ENCODE results near the gene MTR.
A peak's percentile ranks its signal among the peaks of the same experiment; 100 is the strongest.

MTR gene

DNA sequence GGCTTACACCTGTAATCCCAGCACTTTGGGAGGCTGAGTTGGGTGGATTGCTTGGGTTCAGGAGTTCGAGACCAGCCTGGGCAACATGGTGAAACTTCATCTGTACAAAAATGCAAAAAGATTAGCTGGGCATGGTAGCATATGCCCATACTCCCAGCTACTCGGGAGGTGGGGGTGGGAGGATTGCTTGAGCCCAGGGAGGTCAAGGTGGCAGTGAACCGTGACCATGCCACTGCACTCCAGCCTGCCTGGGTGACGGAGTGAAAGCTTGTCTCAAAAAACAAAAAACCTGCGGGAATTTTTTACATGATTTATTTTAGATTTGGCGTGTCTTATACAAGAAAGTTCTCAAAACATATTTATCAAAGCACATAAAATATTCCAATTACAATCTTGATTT, 27.8 kb upstream of the MTR start:
- intact Hi-C loops (cut with DNase I): no loop called here
- no peak for DNase-seq

DNA sequence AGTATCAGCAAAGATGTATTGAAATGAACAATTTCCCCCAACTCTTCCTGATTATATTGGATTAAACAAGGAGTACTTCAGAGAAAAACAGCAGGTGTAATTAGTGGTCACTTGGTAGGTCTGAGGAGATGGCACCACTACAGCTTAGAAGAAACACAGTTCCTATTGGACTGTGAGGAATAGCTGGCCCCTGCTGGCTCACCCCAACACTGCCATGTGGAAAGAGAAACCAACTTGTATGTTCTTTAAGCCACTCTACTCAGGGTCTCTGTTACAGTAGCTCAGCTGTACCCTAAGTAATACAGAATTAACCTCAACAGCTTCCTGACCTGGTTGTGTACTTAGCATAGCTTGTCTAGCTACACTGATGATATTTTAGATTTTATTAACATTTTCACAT, 26.5 kb upstream of the MTR start:
- intact Hi-C loops (cut with DNase I): no loop called here

DNA sequence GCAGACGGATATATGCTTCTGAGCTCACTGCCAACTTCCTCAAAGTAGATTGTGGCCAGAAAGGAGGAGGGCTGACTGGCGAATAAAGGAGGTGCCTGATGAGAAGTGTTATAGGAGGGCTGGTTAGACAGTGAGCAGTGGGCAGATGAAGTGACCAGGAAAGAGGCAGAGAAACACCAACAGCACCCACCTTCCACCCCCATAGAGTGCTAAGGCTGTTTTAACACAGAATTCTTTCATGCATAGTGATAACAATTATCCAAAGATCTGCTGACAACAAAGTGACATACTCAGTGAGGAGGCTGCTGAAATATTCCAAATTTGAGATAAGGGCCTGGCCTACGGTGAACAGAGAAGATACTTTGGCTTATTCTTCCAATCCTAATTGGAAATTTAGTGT, 21.2 kb upstream of the MTR start:
- intact Hi-C loops (cut with DNase I): no loop called here
- no peak for DNase-seq

More for the DNA sequence above, 26.5 kb upstream of the MTR start:
- no peak for DNase-seq

DNA sequence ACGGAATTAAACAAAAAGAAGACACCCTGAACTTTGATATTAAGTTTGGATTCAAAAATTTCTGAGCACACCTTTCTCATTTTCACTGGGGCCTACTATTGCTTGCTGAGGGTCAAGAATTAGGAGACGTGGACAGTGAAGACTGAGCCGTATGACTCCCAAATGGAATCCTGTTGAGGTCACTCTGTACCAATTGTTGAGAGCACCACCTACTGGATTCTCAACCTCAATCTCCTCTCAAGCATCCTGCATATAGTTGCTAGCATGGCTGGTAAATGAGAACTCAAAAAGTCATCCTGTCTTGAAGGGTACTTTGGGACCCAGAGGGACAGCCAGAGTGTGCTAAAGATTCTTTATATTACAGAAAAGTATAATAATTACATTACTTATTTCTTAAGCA, 20.2 kb upstream of the MTR start:
- DNase-seq: peak in 1 of 42 donors; percentile 25
- intact Hi-C loops (cut with DNase I): no loop called here

DNA sequence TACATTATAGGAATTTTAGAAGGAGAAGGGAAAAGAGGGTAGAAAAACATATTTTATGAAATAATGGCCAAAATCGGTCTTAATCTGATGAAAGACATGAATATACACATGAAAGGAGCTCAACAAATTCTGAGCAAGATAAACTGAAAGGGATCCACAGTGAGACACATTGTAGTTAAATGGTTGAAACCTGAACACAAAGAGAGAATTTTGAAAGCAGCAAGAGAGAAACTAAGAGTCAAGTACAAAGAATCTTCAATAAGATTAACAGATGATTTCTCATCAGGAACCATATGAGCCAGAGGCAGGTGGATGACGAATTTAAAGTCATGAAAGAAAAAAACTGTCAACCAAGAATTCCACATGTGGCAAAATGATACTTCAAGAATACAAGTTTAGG, 15.8 kb upstream of the MTR start:
- DNase-seq: no peak
- intact Hi-C loops (cut with DNase I): no loop called here

DNA sequence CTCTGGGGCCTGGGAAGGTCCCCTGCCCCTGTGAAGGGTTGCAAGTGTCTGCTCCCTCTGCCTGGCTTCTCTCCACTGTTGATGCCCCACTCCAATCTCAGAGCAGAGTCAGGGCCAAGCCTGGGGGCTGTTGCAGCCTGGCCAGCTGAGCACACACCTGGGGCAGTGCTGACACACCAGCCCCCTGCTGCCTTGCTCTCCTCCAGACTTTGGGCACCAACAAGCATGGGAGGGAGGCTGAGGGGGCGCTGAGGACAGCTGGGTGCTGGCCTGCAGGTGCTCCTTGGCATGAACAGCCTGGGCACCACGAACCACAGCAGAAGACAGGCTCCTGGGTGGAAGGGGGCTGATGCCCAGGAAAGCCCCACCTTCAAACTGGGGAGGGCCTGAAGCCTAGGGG, 9.6 kb upstream of the MTR start:
- DNase-seq: no peak
- intact Hi-C loops (cut with DNase I): no loop called here

DNA sequence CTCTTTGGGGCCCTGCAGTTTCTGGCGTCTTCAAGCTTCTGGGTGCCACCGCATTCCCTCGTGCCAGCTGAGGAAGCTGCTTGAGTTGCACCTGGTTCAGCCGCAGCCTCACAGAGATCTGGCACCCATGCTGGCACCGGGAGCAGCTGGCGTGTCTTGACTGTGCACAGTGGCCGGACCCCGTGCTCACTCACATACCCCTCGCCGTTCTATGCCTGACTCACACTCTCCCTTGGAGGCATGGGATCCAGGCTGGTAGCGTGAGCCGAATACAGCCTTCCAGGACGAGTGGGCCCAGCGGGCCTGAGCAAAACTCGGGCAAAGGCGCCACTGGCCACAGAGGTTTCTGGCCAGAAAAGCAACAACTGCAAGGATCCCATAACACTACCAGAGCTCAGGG, 8.6 kb upstream of the MTR start:
- intact Hi-C loops (cut with DNase I): no loop called here
- no peak for DNase-seq

DNA sequence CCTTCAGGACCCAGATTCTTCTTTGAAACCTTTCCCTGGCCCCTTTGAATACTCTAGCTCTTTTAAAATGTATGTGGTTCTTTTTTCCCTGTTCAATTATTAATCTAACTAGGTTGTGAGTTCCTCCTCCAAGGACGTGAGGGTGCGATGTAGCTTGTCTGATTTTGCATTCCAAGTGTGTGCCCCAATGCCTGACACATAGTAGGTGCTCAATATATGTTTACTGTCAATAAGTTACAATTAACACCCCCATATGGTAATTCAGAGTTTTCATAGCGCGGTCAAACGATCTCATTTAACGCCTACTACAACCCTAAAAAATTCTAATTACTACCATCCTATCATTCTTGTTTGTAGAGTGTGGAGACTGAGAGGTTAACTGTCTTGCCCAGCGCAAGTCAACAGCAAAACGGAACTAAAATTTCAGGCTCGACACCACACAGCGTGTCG, 482 bp upstream of the MTR start:
- intact Hi-C loops (cut with DNase I): loop anchor here (1.0 kb wide), 1 partner anchor 190 kb away; the partner anchor contains the start of gene HEATR1
- no peak for DNase-seq

DNA sequence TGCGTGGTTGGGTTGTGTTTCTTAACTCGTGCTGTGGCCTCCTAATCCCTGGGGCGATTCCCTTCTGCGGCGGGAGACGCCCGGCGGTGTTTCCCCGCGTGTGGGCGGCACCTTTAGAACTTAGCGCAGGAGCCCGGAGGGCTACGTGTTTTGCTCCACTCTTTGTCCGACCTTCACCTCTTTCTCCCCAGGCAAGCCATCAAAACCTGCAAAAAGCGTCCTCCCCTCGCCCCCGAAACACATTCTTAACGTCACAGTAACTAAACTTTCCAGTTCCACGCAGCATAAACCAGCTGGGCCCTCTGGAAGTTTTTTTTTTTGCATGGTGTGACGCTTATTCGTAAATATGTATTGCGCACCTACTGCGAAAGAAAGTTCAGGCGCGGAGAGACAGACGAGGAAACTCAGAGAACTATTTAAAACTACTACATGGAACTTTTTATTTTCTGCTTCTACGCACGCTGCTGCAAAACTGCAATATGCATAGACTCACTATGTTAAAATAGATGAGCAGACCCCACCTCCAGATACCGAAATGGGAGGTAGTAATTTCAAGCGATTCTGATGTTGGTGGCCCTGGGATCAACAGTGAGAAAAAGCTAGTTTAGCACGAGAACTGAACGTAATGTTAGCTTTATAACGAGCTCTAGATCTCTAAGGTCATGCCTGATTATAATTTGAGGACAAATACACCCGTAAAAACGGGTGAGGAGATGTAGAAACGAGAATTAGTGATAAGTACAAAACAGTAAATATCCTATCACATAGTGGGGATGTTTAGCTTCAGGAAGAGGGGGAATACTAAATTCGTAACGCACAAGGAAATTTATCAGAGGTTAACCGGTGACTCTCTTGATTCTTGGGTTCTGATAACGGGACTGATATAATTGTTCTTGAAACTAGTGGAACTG, 920 bp downstream of the MTR start:
- intact Hi-C loops (cut with DNase I): loop anchor here (1.0 kb wide), 1 partner anchor 192 kb away; the partner anchor contains the start of gene HEATR1
- DNase-seq: peak in 6 of 42 donors; percentile 4 to 60 (median 16)

DNA sequence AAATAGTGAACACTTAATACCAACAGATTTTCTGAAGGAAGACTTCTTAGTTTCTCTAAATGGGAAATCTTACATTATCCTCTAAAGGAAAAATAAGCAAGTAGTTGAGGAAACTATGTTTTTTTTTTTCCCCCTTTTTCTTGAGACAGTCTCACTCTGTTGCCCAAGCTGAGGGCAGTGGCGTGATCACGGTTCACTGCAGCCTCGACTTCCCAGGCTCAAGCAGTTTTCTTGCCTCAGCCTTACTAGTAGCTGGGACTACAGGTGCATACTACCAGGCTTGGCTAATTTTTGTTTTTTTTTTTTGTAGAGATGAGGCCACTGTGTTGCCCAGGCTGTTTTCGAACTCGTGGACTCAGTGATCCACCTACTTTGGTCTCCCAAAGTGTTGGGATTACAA, 3.9 kb downstream of the MTR start:
- no peak for DNase-seq
- intact Hi-C loops (cut with DNase I): no loop called here

DNA sequence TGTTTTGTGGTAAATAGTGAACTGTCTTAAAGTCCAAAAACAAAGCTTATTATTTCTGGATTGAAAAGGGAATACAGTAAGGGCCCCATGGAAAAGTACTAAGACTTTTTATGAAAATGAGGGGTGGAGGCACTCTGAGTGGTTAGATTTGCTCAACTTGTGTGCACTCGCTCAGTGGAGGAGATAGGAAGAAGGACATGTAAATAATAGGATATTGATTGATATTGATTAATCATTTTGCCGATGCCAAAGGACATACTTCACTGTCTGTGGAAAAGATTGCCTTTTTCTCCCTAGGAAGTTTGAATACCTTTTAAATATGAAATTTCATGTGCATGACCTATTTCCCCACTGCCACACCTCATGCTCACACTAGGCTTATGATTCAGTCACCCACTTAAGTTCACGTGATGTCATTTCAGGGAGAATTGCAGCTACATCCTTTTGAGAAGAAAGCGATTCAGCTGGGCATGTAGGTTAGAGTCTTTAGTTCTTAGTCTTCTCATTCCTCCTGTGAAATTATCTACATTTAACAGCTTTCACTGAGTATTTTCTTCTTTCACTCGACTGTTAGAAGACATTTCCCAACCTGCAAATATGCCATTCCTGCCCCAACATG, 5.0 kb downstream of the MTR start:
- intact Hi-C loops (cut with DNase I): no loop called here
- DNase-seq: peak in 19 of 42 donors; percentile 2 to 70 (median 31)

DNA sequence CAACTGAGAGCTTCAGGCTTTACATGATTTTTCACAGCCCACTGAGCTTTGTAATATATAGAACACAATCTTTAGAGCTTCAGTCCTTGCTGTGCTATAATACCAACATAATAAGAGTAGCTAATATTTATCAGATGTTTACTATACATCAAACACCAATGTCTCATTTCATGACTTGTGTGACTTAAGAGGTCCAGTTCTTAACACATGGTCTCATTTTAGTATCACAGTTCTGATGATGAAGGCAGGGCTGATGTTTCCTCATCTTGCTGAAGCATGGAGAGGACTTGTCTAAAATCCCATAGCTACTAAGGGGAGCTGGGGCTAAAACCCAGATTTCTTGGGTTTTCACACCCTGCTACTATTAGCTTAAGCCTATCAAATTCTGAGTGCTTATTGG, 5.5 kb downstream of the MTR start:
- intact Hi-C loops (cut with DNase I): no loop called here

DNA sequence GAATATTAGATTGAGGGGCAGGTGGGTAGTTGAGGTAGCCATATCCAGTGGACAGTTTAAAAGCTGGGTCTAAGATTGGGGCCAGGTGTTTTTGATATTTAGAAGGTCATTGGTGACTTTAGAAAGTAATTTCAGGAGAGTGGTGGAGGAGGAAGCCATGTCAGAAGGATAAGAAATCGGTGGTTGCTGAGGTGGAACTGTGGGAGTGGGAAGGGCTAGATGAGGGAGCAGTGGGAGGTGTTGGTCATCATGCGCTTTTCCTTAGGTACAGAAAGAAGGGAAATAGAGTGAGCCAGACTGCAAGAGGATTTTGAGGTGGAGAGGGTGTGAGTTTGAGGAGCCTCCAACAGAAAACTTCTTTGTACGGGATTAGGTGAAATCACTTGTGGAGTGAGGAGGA, 7.2 kb downstream of the MTR start:
- intact Hi-C loops (cut with DNase I): no loop called here
- no peak for DNase-seq

More for the DNA sequence above, 5.5 kb downstream of the MTR start:
- DNase-seq: no peak

DNA sequence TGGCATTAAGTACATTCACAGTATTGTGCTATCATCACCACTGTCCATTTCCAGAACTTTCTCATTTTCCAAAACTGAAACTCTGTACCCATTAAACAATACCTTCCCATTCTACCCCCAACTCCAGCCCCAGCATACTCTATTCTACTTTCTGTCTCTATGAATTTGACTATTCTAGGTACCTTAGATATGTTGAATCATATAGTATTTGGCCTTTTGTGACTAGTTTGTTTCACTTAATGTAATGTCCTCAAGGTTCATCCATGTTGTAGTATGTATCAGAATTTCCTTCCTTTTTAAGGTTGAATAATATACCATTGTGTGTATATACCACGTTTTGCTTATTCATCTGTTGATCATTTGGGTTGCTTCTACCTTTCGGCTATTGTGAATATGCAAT, 11.5 kb downstream of the MTR start:
- no peak for DNase-seq
- intact Hi-C loops (cut with DNase I): no loop called here

DNA sequence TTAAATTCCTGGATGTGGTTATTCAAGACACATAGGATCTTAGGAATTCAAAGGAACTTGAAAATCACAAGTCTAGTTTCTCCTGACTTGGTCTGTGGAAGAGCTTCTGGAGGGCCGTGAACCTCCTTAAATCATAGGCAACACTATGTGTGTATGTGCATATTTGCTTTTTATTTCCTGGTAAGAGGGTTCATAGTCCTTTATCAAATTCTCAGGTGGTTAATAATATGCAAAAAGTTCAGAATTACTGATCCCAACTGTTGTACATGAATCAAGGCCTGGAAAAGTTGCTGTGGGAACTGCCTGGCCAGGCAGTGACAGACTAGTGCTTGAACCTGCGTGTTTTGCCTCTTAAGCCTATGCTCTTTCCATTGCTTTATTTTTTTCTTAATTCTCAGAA, 12.9 kb downstream of the MTR start:
- intact Hi-C loops (cut with DNase I): no loop called here
- no peak for DNase-seq

DNA sequence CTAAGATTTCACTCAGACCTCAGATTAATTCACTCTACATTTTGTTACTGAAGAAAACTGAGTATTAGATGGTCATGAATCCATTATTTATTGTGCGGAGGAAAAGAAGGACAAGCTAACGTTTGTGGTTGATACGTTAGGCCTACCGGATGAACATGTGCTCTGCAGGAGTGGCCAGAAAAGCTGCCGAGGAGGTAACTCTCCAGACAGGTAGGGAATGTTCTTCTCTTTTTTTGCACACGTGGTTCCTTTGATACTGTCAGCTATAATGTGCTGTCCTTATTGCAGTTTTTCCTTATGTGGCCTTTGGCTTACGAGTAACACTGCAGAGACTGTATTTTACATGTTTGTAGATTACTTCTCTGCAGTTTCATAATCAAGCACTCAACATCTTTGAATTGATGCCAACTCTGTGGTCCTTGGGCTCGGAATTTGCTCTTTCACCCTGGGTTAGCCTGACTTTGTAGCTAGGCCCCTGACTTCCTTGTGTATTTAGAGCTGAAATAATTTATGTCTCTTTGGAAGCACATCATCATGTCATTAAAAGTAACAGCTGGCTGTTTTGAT, 13.6 kb downstream of the MTR start:
- intact Hi-C loops (cut with DNase I): no loop called here

DNA sequence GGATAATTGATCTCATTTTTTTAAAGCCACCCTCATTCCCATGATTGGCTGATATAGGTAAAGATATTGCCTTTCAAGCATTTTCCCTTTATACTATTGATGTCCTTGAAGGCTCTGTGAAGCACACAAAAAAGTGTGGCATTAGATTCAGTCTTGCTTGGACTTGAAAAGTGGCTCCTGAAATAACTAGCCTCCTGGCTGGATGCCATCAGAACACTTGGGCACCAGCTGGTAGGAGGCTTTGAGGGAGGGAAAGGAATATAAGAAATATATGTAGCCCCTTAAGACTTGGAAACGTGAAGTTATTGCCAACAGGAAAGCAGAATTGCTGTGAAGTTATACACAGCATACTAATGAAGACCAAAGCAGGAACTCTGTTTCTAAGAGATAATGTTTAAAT, 14.1 kb downstream of the MTR start:
- intact Hi-C loops (cut with DNase I): no loop called here
- DNase-seq: no peak

More for the DNA sequence above, 13.6 kb downstream of the MTR start:
- DNase-seq: no peak

DNA sequence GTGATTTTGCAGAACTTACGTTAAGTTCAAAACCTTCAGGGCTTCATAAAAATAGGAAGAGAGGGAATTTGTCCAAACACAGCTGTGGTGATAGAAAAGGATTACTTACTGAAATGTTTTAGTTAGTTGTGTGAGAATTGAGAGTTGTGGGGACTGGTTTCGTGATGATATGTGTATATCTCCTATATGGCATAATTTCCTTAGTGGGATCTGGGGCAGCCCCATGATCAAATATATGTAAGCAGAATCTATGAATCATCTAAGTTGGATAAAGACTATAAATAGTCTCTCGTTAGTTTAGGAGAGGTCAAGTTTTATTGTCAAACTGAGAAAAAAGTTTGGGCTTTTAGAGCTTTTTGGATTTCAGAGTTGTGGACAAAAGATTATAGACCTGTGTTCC, 14.9 kb downstream of the MTR start:
- no peak for DNase-seq
- intact Hi-C loops (cut with DNase I): no loop called here

DNA sequence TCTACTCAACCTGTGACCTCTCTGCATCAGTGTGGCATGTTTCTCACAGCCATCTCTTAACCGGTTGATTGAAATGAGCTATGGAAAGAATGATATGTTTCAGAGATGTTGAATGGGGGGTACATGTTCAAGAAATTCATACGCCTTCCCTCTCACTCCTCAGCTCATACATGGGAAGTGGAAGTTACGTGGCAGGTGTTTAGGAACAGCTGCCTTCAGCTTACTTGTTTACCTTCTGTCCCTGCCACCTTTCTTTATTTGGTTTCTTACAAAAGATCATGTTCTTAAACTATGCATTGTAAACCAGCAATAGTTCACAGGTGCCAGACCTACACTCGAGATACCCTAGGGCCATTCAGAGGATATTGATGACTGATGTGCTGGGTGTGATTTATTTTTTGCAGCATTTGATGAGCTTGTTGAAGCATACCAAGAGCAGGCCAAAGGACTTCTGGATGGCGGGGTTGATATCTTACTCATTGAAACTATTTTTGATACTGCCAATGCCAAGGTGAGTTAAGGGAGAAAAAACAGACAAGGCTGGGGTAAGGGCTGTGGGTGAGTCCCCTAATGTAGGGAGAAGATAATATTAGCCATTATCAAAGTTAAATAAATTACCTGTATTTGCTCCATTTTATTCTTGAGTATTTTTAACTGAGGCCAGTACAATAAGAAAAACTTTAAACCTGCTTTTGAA, 17.4 kb downstream of the MTR start:
- DNase-seq: no peak
- intact Hi-C loops (cut with DNase I): no loop called here

DNA sequence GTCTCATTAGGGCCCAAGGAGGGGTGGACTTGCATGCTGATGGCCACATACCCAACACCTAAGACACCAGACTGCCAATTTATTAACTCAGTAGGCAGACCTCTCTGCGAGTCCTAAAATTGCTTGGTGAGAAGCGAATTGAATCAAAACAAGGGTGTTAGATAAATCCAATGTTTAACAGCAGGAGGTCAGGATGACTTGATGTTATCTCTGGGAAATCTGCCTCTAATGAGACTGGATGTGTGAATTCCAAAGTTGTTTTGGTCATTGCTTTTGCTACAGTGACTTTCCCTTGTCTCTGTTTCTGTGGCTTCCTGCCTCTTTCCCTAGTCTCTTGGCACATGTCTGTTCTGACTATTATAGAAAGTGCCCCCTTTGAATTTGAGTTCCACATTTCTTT, 20.8 kb downstream of the MTR start:
- intact Hi-C loops (cut with DNase I): no loop called here
- DNase-seq: no peak
